Right atrium auricular region (tissue), 2 donors: ENCODE data around the gene CBX8. TPM values are rescaled to one million over a fixed set of nuclear protein-coding genes. Genes with fewer than 3 reads are reported as not detected.

Experiments used
- DNase-seq: peaks from one replicate; pipeline ENCODE4 v3.0.0-alpha.2; 2019; ENCODE audit warnings: low spot score
- H3K27ac ChIP-seq, 2 donors: fragments of 200-600 bp; sonication (generic); 1 replicate in 1 of 2; 2 replicates in 1 of 2; pipeline ENCODE4 v1.5.1; 2016 to 2019
- H3K27me3 ChIP-seq, 2 donors: fragments of 200-600 bp; sonication (generic); one replicate each; pipeline versions ENCODE4 v1.5.1 to v1.6.0; 2017 to 2019
- H3K36me3 ChIP-seq: fragments of 200-600 bp; sonication (generic); one replicate; pipeline ENCODE4 v1.5.1; 2016
- H3K4me1 ChIP-seq, 2 donors: fragments of 200-600 bp; sonication (generic); one replicate each; pipeline versions ENCODE4 v1.5.1 to v1.6.0; 2017 to 2019
- H3K4me3 ChIP-seq, 2 donors: fragments of 200-600 bp; sonication (generic); 1 replicate in 1 of 2; 2 replicates in 1 of 2; pipeline ENCODE4 v1.5.1; 2017 to 2019; ENCODE audit warnings: mild to moderate bottlenecking in 1 of 2, moderate library complexity in 1 of 2
- H3K9me3 ChIP-seq, 2 donors: fragments of 200-600 bp; sonication (generic); one replicate each; pipeline ENCODE4 v1.5.1; 2019
- CTCF ChIP-seq, 2 donors: fragments of 200-600 bp; sonication (generic); IDR thresholded peaks; one replicate each; pipeline ENCODE4 v1.5.1; 2019; ENCODE audit warnings: antibody characterized with exemption in 2 of 2
- total RNA-seq, 2 donors: library from RNA; depleted of rRNA; stranded (reverse); fragments of >200 nt; gene quantifications; one replicate each; pipeline ENCODE4 v1.1.0, GENCODE V29; 2016

The CBX8 gene
- total RNA-seq, 2 donors from 2014 or later = 2.7 to 3.0 TPM

- no peaks in the 10 kb centered on the region for H3K9me3 ChIP-seq
- H3K36me3 ChIP-seq = no peaks in the 10 kb centered on the region
- peaks cover 0 to 17% of the 10 kb centered on the region in 2 donors for H3K27me3 ChIP-seq
- no peak for TF ChIP-seq CTCF (IDR thresholded peaks at IDR 0.05)
- H3K4me3 ChIP-seq = no peak overlapping the region
- H3K4me1 ChIP-seq = peaks cover 0 to 36% of the 10 kb centered on the region in 2 donors
- no peak for DNase-seq
- H3K27ac ChIP-seq = peak overlapping the region; percentile 77 to 88
Observed at GRCh38 chr17:79819534-79820276, 22.8 kb upstream of the CBX8 start.

- Histone ChIP-seq H3K4me1 (peaks cover 0 to 42% of the 10 kb centered on the region in 2 donors), H3K4me3 (no peak overlapping the region), H3K27ac (peak overlapping the region; percentile 77 to 88), H3K36me3 (no peaks in the 10 kb centered on the region), H3K9me3 (no peaks in the 10 kb centered on the region), H3K27me3 (peaks cover 1 to 24% of the 10 kb centered on the region in 2 donors)
- no peak for TF ChIP-seq CTCF (IDR thresholded peaks at IDR 0.05)
- no peak for DNase-seq
Observed at GRCh38 chr17:79819085-79819484, 22.2 kb upstream of the CBX8 start.

- TF ChIP-seq CTCF (IDR thresholded peaks at IDR 0.05) = no peak
- H3K4me1 ChIP-seq = peaks cover 0 to 47% of the 10 kb centered on the region in 2 donors
- H3K9me3 ChIP-seq = no peaks in the 10 kb centered on the region
- DNase-seq = no peak
- peak overlapping the region; percentile 77 to 88 for H3K27ac ChIP-seq
- no peaks in the 10 kb centered on the region for H3K36me3 ChIP-seq
- H3K4me3 ChIP-seq = no peak overlapping the region
- peaks cover 5 to 28% of the 10 kb centered on the region in 2 donors for H3K27me3 ChIP-seq
Observed at GRCh38 chr17:79818026-79818758, 21.3 kb upstream of the CBX8 start.

GRCh38 chr17:79815836-79816461, 19.1 kb upstream of the CBX8 start:
- peaks cover 16 to 48% of the 10 kb centered on the region in 2 donors for H3K27me3 ChIP-seq
- DNase-seq = no peak
- no peak overlapping the region for H3K27ac ChIP-seq
- no peaks in the 10 kb centered on the region for H3K36me3 ChIP-seq
- H3K9me3 ChIP-seq = no peaks in the 10 kb centered on the region
- TF ChIP-seq CTCF (IDR thresholded peaks at IDR 0.05) = no peak
- no peak overlapping the region for H3K4me3 ChIP-seq
- peaks cover 0 to 59% of the 10 kb centered on the region in 2 donors for H3K4me1 ChIP-seq

- no peaks in the 10 kb centered on the region for H3K9me3 ChIP-seq
- DNase-seq = no peak
- TF ChIP-seq CTCF (IDR thresholded peaks at IDR 0.05) = no peak
- H3K4me1 ChIP-seq = peaks cover 0 to 61% of the 10 kb centered on the region in 2 donors
- peak overlapping the region in 1 of 2 donors; percentile 34 for H3K4me3 ChIP-seq
- H3K36me3 ChIP-seq = no peaks in the 10 kb centered on the region
- peaks cover 16 to 55% of the 10 kb centered on the region in 2 donors for H3K27me3 ChIP-seq
- no peak overlapping the region for H3K27ac ChIP-seq
Observed at GRCh38 chr17:79814974-79815835, 18.3 kb upstream of the CBX8 start.
